Stimulated activated CD4-positive, alpha-beta T cell treated with anti-CD3 and anti-CD28 coated beads, Interleukin-1b, Interleukin-23, amount 100 ng/mL, for 48 hours (primary cell): ENCODE results near the gene SNRPD3.
"Not testable (repeated sequence)": the region's sequence is repeated elsewhere in the genome, so short reads cannot be mapped to it uniquely, and the experiment has no call there.

Source experiments
- DNase-seq: peaks from one replicate; pipeline ENCODE4 v3.0.0-alpha.2; 2020

Gene SNRPD3

GRCh38 chr22:24555165-24556039 lies at the start of gene SNRPD3:
Gene SNRPD3 (plus strand): TSS chr22:24555999. CDS start chr22:24557675, 1,676 bp downstream.
- peak; percentile 100 for DNase-seq

- DNase-seq: no peak
These were observed 48.9 kb upstream of the SNRPD3 start for GRCh38 chr22:24506802-24507438.

GRCh38 chr22:24507716-24508115 lies 48.1 kb upstream of the SNRPD3 start:
- DNase-seq: no peak

- no peak for DNase-seq
These were observed 44.9 kb upstream of the SNRPD3 start for GRCh38 chr22:24510637-24511625.

GRCh38 chr22:24512043-24512442 lies 43.8 kb upstream of the SNRPD3 start:
- DNase-seq: no peak

- no peak for DNase-seq
These were observed 42.2 kb upstream of the SNRPD3 start for GRCh38 chr22:24513378-24514240.

- no peak for DNase-seq
These were observed 41.4 kb upstream of the SNRPD3 start for GRCh38 chr22:24514241-24515026.

- no peak for DNase-seq
These were observed 40.8 kb upstream of the SNRPD3 start for GRCh38 chr22:24515027-24515338.

GRCh38 chr22:24516301-24516737 lies 39.5 kb upstream of the SNRPD3 start:
- DNase-seq: no peak

- no peak for DNase-seq
These were observed 38.4 kb upstream of the SNRPD3 start for GRCh38 chr22:24517446-24517845.

- DNase-seq: no peak
These were observed 37.6 kb upstream of the SNRPD3 start for GRCh38 chr22:24518228-24518627.

- no peak for DNase-seq
These were observed 36.9 kb upstream of the SNRPD3 start for GRCh38 chr22:24518771-24519485.

- DNase-seq: no peak
These were observed 36.3 kb upstream of the SNRPD3 start for GRCh38 chr22:24519496-24519895.

- DNase-seq: peak; percentile 44
These were observed 34.0 kb upstream of the SNRPD3 start for GRCh38 chr22:24521791-24522245.

- DNase-seq: no peak
These were observed 31.9 kb upstream of the SNRPD3 start for GRCh38 chr22:24523873-24524272.

GRCh38 chr22:24525416-24526037 lies 30.3 kb upstream of the SNRPD3 start:
- DNase-seq: peak; percentile 86

GRCh38 chr22:24526191-24526590 lies 29.6 kb upstream of the SNRPD3 start:
- DNase-seq: no peak

- DNase-seq: no peak
These were observed 25.9 kb upstream of the SNRPD3 start for GRCh38 chr22:24529898-24530297.

GRCh38 chr22:24530968-24531367 lies 24.8 kb upstream of the SNRPD3 start:
- not testable (repeated sequence) for DNase-seq

GRCh38 chr22:24532075-24532474 lies 23.7 kb upstream of the SNRPD3 start:
- no peak for DNase-seq
